GM19452 (cell line): Measurements from ENCODE around the gene SLC38A7.
A peak's percentile ranks its signal among the peaks of the same experiment; 100 is the strongest.
"Not testable (repeated sequence)": the region's sequence is repeated elsewhere in the genome, so short reads cannot be mapped to it uniquely, and the experiment has no call there.

ENCODE experiments used
- ATAC-seq: cut with Tn5 transposase; IDR thresholded peaks from one replicate; pipeline ENCODE4 v1.9.1; 2021; ENCODE audit not compliant: unreplicated experiment

SLC38A7 gene

GRCh38 chr16:58679763-58680162 is 4.8 kb downstream of the SLC38A7 start:
- ATAC-seq: no peak

GRCh38 chr16:58678716-58679115 is 5.9 kb downstream of the SLC38A7 start:
- ATAC-seq: no peak

DNA sequence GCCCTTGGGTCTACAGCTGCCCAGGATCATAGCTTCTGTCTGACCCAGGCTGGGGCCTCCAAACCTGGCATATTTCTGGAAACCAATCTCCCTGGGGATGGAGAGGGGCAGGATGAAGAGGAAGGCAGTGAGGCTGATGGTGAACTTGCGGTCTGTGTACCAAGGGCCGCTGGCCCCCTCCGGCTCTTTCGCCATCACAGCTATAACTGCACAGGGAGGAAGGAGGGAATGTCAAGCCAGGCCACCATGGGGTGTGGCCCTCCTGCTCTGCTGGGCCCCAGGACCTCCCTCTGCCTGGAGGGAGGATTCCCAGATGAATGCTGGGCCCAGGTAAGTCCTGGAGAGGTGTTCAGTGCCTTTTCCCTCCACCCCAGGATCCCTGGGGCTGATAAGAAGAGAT is 6.3 kb downstream of the SLC38A7 start:
- no peak for ATAC-seq

GRCh38 chr16:58670946-58671583 is 13.5 kb downstream of the SLC38A7 start:
- ATAC-seq: no peak

GRCh38 chr16:58670177-58670576 is 14.4 kb downstream of the SLC38A7 start:
- no peak for ATAC-seq

DNA sequence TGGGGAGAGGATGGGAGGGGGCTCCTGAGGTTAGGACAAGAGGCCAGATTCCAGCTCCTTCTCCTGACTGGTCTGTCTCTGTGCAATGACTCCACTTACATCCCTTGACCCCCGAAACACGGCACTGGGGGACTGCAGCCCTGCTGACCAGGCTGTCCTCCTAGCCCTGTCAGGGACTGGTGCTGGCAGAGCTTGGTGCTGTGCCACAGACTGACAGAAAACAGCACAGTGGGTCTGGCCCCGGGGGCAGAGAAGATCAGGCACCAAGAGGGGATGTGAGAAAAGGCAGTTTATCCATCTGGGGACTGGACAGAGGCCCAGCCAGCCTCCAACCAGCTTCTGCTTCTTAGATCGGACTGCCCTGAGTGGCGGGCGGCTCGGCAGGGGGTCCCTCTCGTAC is 19.4 kb downstream of the SLC38A7 start:
- ATAC-seq: no peak

- peak; percentile 95 for ATAC-seq
Measured at GRCh38 chr16:58661199-58661830, 23.3 kb downstream of the SLC38A7 start.

GRCh38 chr16:58659911-58660310 is 24.7 kb downstream of the SLC38A7 start:
- not testable (repeated sequence) for ATAC-seq

- ATAC-seq: no peak
Measured at GRCh38 chr16:58658796-58659211, 25.8 kb downstream of the SLC38A7 start.

GRCh38 chr16:58656899-58657298 is 27.7 kb downstream of the SLC38A7 start:
- no peak for ATAC-seq

DNA sequence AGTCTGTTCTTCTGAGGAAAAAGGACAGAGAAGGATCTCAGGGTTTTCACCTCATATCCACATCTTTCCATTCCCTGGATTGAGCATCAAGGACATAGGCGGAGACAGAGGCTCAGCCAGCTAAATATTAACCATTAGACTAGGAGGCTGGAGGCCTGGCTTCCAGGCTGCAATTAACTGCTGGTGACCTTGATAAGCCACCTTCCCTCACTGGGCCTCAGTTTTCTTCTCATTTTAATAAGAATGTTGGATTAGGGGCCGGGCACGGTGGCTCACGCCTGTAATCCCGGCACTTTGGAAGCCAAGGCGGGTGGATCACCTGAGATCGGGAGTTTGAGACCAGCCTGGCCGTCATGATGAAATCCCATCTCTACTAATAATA is 29.4 kb downstream of the SLC38A7 start:
- ATAC-seq: no peak

GRCh38 chr16:58654560-58655214 is 29.9 kb downstream of the SLC38A7 start:
- no peak for ATAC-seq

DNA sequence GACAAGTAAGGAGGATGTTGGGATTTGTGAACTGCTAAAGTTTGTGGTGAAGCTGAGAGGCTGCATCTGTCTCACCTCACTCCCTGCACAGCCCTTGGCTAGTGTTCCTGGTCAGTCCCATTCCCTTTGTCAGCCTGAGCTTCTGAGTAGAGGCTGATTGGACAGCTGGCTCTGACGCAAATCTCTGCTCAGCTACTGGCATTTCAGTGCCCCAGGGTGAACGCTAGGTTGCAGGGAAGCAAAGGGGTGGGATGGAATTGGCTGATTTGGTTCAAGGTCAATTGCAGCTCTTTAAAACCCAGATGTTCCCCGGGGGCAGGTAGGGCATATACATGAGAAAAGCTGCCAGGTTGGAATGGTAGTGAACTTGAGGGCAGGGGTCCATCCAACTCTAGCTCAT is 31.8 kb downstream of the SLC38A7 start:
- no peak for ATAC-seq

- no peak for ATAC-seq
Measured at GRCh38 chr16:58651965-58652348, 32.6 kb downstream of the SLC38A7 start.

- ATAC-seq: no peak
Measured at GRCh38 chr16:58649707-58650106, 34.9 kb downstream of the SLC38A7 start.

DNA sequence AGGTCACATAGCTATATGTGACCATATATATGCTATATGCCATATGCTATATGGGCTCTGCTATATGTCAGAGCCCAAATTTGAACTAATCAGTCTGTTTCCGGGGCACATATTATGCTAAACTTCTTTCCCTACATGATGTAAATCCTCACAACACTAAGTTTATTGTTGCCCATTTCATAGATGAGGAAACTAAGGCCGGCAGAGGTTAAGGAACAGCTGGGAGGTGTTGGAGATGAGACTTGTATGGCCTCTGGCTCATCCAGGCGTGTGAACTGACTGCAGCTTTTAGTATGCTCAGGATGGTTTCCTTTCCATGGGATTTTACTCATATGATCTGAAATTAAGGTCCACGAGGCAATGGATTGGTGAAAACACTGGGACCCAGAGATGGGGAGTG is 37.5 kb downstream of the SLC38A7 start:
- ATAC-seq: no peak

DNA sequence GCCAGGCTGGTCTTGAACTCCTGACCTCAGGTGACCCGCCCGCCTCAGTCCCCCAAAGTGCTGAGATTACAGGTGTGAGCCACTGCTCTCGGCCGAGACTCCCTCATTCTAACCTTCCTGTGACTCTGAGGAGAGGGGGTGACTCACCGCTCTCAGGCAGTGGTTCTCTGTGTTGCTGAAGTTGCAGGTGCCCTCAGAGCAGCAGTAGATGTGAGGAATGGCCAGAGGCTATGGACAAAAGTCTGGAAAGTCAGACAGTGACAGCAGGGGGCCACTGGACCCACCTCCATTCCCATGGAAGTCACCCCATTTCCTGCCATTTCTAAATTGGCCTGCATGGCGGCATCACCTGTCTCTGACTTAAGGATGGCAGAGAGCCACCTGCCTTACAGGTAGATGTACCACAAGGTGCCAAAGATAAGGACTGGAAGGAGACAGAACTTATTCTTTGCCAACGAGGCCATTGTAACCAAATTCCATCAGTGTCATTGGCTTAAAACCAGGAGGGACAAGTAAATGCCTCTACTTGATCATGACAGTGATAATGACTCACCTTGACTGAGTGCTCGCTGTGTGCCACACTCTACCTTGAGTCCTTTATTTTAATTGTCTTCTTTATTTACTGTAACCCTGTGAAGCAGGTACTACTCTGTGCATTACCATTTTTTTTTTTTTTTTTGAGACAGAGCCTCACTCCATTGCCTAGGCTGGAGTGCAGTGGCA is 39.6 kb downstream of the SLC38A7 start:
- no peak for ATAC-seq

GRCh38 chr16:58644108-58644507 is 40.5 kb downstream of the SLC38A7 start:
- ATAC-seq: no peak

DNA sequence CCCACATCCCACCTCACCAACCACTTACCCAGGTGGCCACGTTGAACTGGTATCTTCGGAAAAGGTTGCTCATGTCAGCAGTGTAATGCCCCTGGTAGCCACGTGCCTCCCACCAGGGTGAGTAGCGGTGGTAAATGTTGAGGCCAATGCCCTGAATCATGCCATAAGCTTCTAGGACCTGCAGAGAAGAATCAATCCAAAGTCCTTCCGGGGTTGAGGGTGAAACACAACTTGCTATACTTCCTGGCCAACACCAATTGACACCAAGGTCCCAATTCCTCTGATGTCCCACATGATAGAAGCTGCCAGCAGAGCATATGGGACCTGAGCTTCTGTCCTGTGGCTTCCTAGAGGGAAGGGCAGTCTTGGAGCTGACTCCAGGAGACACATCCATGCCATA is 43.6 kb downstream of the SLC38A7 start:
- ATAC-seq: no peak

DNA sequence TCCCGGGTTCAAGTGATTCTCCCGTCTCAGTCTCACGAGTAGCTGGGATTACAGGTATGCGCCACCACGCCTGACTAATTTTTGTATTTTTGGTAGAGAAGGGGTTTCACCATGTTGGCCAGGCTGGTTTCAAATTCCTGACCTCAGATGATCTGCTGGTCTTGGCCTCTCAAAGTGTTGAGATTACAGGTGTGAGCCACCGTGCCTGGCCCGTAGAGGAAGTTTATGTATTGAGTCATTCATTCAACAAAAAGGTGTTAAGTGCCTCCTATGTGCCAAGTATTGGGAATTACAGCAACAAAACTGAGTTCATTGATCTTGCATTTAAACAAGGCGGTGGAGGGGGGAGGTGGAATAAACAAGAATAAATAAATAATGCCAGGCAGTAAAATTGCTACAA is 44.7 kb downstream of the SLC38A7 start:
- no peak for ATAC-seq

- ATAC-seq: no peak
Measured at GRCh38 chr16:58639230-58639629, 45.3 kb downstream of the SLC38A7 start.
